GM12801 (cell line): ENCODE data around the gene OR51E1.

Experiments used
- TF ChIP-seq, protein P1 (sequence below): IDR thresholded peaks from one replicate; pipeline ENCODE4 v1.5.1; 2011; ENCODE audit warnings: control low read depth; ENCODE audit not compliant: insufficient read length; ENCODE audit errors: extremely low read depth

OR51E1 gene

DNA sequence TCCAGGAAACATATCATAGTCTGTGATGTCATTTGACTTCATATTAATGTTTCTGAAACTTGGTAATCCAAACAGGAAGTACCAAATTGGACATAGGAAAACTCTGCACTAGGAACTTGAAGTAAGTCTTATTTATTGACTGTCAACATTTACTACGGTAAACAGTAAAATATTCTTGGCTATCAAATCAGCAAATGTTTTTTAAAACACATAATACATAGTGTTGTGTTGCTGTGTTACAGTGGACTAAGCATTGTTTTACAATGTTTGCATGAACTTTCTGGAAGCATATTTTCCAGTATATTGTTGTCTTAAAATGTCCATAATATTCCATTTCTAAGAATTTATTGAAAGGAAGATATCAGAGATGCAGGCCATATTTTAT is 56.6 kb downstream of the OR51E1 start:
- TF ChIP-seq, protein P1, sequence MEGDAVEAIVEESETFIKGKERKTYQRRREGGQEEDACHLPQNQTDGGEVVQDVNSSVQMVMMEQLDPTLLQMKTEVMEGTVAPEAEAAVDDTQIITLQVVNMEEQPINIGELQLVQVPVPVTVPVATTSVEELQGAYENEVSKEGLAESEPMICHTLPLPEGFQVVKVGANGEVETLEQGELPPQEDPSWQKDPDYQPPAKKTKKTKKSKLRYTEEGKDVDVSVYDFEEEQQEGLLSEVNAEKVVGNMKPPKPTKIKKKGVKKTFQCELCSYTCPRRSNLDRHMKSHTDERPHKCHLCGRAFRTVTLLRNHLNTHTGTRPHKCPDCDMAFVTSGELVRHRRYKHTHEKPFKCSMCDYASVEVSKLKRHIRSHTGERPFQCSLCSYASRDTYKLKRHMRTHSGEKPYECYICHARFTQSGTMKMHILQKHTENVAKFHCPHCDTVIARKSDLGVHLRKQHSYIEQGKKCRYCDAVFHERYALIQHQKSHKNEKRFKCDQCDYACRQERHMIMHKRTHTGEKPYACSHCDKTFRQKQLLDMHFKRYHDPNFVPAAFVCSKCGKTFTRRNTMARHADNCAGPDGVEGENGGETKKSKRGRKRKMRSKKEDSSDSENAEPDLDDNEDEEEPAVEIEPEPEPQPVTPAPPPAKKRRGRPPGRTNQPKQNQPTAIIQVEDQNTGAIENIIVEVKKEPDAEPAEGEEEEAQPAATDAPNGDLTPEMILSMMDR, result no peak

DNA sequence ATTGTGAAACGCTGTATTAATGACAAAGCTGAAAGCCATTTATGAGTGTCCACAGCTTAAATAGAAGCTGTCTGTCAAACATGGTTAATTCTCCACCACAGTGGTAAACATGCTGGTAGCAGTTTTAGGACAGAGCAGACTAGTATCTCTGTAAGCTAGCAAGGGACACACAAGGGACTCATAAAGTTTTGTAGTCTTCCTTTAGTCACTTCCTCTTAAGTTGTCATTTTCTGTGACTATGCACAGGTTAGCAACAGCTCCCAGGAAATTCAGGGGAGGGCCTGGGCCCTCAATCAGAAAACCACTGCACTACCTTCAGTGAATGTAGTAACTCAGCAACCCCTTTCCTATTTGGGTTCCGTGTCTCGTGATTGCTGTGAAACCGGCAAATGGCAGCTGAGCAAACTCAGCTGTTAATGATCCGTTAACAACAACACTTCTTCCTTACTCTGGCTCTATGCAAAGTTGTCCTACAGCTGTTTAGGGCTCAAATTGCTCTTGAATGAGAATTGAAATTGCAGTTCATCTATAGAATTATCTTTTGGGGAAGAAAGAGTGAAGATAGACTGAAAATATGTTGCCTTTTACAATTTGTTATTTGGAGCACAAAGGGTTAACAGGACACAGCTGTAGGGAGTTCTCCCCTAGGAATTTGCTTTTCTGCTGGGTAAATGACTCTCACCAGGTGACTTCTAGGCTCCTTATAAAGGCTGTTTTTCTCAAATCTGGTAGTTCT is 60.4 kb downstream of the OR51E1 start, which contains the start of gene MMP26:
TSS of gene MMP26 (plus strand) at position 731 of the 736 bp plus-strand sequence.
- TF ChIP-seq, protein P1, result no peak

DNA sequence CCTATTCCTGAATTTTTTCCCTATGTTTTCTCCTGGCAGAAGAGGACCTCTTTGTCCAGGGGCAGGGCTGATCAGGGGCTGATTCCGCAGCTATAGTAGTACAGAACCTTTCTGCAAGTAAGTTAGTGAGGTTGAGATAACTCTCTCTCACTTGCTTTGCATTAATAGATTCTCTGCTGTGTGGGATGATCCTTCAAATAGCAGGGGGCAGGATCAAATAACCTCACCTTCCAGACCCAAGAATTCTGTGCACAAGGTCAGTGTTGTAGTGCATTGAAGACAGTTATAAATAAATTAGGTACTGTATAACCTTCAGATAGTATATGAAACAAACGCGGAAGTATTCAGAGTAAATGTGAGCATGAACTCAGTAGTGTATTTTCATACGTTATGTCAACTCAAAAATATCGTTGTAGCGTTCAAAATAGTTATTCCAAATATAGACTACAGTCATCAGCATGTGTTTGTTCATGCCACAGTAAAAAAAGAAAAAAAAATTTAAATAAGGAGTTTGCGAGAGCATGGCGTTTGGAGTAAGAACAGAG is 61.1 kb downstream of the OR51E1 start:
- TF ChIP-seq, protein P1, result no peak
